DMS 273 (cell line): Measurements from ENCODE around the gene EFCAB12.
"Not testable (repeated sequence)": the region's sequence is repeated elsewhere in the genome, so short reads cannot be mapped to it uniquely, and the experiment has no call there.

Experiments
- DNase-seq: peaks from one replicate; lab custom pipeline; 2025; ENCODE audit not compliant: unreplicated experiment; lab: John Stamatoyannopoulos, UW

The EFCAB12 gene

GRCh38 chr3:129421988-129422745 is 6.3 kb downstream of the EFCAB12 start:
- peak; percentile 29 for DNase-seq

GRCh38 chr3:129421236-129421883 is 7.1 kb downstream of the EFCAB12 start:
- no peak for DNase-seq

- no peak for DNase-seq
Measured at GRCh38 chr3:129419476-129419875, 9.0 kb downstream of the EFCAB12 start.

GRCh38 chr3:129418041-129418973 is 10.1 kb downstream of the EFCAB12 start:
- no peak for DNase-seq

GRCh38 chr3:129417326-129417725 is 11.1 kb downstream of the EFCAB12 start:
- no peak for DNase-seq

GRCh38 chr3:129416415-129416814 is 12.0 kb downstream of the EFCAB12 start:
- no peak for DNase-seq

- no peak for DNase-seq
Measured at GRCh38 chr3:129415830-129416229, 12.6 kb downstream of the EFCAB12 start.

- no peak for DNase-seq
Measured at GRCh38 chr3:129415378-129415777, 13.1 kb downstream of the EFCAB12 start.

GRCh38 chr3:129413687-129414506 is 14.5 kb downstream of the EFCAB12 start:
- DNase-seq: no peak

GRCh38 chr3:129413238-129413637 is 15.2 kb downstream of the EFCAB12 start:
- not testable (repeated sequence) for DNase-seq

GRCh38 chr3:129412542-129413198 is 15.8 kb downstream of the EFCAB12 start:
- DNase-seq: no peak

GRCh38 chr3:129410971-129411370 is 17.5 kb downstream of the EFCAB12 start:
- DNase-seq: no peak

- DNase-seq: peak; percentile 76
Measured at GRCh38 chr3:129409541-129409940, 18.9 kb downstream of the EFCAB12 start.

GRCh38 chr3:129404610-129405009 is 23.8 kb downstream of the EFCAB12 start:
- DNase-seq: no peak

GRCh38 chr3:129404130-129404529 is 24.3 kb downstream of the EFCAB12 start:
- no peak for DNase-seq

- DNase-seq: no peak
Measured at GRCh38 chr3:129403450-129403849, 25.0 kb downstream of the EFCAB12 start.

- DNase-seq: no peak
Measured at GRCh38 chr3:129402616-129403015, 25.8 kb downstream of the EFCAB12 start.

GRCh38 chr3:129402210-129402609 is 26.2 kb downstream of the EFCAB12 start:
- DNase-seq: no peak

- peak; percentile 68 for DNase-seq
Measured at GRCh38 chr3:129399895-129400357, 28.5 kb downstream of the EFCAB12 start.
